Measurements from ENCODE around the gene ZNF554. TPM values are rescaled to one million over a fixed set of nuclear protein-coding genes. Genes with fewer than 3 reads are reported as not detected.

Gene ZNF554
- total and polyA plus RNA-seq, 2 experiments from 2014 or later: 2.0 to 7.5 TPM

DNA sequence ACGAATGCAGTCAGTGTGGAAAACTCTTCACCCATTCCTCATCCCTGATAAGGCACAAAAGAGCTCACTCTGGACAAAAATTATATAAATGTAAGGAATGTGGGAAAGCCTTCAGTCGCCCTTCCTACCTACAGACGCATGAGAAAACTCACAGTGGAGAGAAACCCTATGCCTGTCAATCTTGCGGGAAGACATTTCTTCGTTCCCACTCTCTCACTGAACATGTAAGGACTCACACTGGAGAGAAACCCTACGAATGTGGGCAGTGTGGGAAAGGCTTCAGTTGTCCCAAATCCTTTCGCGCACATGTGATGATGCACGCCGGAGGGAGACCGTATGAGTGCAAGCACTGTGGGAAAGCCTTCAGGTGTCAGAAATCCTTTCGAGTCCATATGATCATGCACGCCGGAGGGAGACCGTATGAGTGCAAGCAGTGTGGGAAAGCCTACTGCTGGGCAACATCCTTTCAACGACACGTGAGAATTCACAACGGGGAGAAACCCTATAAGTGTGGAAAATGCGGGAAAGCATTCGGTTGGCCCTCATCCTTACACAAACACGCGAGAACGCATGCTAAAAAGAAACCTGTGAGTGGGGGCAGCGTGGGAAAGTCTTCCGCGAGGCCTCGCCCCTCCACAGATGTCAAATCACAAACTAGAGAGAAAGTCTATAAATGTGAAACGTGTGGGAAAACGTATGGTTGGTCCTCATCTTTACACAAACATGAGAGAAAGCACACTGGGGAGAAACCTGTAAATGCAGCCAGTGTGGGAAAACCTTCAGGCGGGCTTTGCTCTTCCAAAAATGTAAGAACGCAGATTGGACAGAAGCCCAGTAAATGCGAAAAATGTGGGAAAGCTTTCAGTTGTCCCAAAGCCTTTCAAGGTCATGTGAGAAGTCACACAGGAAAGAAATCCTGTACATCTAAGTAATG is 58.0 kb downstream of the ZNF554 start:
- no peaks in the 10 kb centered on the region for H4K20me1 ChIP-seq (replicated peaks; ENCODE audit: insufficient read depth)

More for the DNA sequence above, 58.0 kb downstream of the ZNF554 start:
- Mint-ChIP-seq H3K4me3 (no peak overlapping the region), H3K27ac (no peak overlapping the region), H3K4me1 (no peaks in the 10 kb centered on the region), H3K27me3 (ENCODE audit: insufficient read depth, low read depth, poor library complexity) (peaks cover 4% of the 10 kb centered on the region), H3K9me3 (peaks cover 81% of the 10 kb centered on the region), H3K36me3 (ENCODE audit: low read depth) (peaks cover 23% of the 10 kb centered on the region; the same call in 2 of the 3 replicates)
- H3K36me3 ChIP-seq (ENCODE audit: insufficient read depth): no peaks in the 10 kb centered on the region
- H3K27me3 ChIP-seq (ENCODE audit: insufficient read depth): no peaks in the 10 kb centered on the region
- no peaks in the 10 kb centered on the region for H3K4me1 ChIP-seq (ENCODE audit: insufficient read depth)
- H3K9me2 ChIP-seq (ENCODE audit: insufficient read depth): no peaks in the 10 kb centered on the region
- H3F3A ChIP-seq (replicated peaks; ENCODE audit: low read depth): no peaks in the 10 kb centered on the region
- H3K4me3 ChIP-seq: no peak overlapping the region
- H3K79me2 ChIP-seq (replicated peaks; ENCODE audit: insufficient read depth): no peaks in the 10 kb centered on the region
- no peak overlapping the region for H2AFZ ChIP-seq
- no peak overlapping the region for H3K4me2 ChIP-seq
- ATAC-seq: no peak
- no peak for DNase-seq (ENCODE audit: low spot score)
- no peak overlapping the region for H3K27ac ChIP-seq (ENCODE audit: low read depth)
- no peak for TF ChIP-seq STAT1 (IDR thresholded peaks at IDR 0.05; ENCODE audit: unreplicated experiment)
- no peak for TF ChIP-seq ETS1 (IDR thresholded peaks at IDR 0.05)
- TF ChIP-seq POLR2AphosphoS5 (IDR thresholded peaks at IDR 0.05; ENCODE audit: low read depth): no peak
- TF ChIP-seq EZH2 (IDR thresholded peaks at IDR 0.05; ENCODE audit: low read depth, unreplicated experiment): no peak
- no peak for TF ChIP-seq EZH2phosphoT487 (IDR thresholded peaks at IDR 0.05; ENCODE audit: unreplicated experiment)
- TF ChIP-seq, protein P1, sequence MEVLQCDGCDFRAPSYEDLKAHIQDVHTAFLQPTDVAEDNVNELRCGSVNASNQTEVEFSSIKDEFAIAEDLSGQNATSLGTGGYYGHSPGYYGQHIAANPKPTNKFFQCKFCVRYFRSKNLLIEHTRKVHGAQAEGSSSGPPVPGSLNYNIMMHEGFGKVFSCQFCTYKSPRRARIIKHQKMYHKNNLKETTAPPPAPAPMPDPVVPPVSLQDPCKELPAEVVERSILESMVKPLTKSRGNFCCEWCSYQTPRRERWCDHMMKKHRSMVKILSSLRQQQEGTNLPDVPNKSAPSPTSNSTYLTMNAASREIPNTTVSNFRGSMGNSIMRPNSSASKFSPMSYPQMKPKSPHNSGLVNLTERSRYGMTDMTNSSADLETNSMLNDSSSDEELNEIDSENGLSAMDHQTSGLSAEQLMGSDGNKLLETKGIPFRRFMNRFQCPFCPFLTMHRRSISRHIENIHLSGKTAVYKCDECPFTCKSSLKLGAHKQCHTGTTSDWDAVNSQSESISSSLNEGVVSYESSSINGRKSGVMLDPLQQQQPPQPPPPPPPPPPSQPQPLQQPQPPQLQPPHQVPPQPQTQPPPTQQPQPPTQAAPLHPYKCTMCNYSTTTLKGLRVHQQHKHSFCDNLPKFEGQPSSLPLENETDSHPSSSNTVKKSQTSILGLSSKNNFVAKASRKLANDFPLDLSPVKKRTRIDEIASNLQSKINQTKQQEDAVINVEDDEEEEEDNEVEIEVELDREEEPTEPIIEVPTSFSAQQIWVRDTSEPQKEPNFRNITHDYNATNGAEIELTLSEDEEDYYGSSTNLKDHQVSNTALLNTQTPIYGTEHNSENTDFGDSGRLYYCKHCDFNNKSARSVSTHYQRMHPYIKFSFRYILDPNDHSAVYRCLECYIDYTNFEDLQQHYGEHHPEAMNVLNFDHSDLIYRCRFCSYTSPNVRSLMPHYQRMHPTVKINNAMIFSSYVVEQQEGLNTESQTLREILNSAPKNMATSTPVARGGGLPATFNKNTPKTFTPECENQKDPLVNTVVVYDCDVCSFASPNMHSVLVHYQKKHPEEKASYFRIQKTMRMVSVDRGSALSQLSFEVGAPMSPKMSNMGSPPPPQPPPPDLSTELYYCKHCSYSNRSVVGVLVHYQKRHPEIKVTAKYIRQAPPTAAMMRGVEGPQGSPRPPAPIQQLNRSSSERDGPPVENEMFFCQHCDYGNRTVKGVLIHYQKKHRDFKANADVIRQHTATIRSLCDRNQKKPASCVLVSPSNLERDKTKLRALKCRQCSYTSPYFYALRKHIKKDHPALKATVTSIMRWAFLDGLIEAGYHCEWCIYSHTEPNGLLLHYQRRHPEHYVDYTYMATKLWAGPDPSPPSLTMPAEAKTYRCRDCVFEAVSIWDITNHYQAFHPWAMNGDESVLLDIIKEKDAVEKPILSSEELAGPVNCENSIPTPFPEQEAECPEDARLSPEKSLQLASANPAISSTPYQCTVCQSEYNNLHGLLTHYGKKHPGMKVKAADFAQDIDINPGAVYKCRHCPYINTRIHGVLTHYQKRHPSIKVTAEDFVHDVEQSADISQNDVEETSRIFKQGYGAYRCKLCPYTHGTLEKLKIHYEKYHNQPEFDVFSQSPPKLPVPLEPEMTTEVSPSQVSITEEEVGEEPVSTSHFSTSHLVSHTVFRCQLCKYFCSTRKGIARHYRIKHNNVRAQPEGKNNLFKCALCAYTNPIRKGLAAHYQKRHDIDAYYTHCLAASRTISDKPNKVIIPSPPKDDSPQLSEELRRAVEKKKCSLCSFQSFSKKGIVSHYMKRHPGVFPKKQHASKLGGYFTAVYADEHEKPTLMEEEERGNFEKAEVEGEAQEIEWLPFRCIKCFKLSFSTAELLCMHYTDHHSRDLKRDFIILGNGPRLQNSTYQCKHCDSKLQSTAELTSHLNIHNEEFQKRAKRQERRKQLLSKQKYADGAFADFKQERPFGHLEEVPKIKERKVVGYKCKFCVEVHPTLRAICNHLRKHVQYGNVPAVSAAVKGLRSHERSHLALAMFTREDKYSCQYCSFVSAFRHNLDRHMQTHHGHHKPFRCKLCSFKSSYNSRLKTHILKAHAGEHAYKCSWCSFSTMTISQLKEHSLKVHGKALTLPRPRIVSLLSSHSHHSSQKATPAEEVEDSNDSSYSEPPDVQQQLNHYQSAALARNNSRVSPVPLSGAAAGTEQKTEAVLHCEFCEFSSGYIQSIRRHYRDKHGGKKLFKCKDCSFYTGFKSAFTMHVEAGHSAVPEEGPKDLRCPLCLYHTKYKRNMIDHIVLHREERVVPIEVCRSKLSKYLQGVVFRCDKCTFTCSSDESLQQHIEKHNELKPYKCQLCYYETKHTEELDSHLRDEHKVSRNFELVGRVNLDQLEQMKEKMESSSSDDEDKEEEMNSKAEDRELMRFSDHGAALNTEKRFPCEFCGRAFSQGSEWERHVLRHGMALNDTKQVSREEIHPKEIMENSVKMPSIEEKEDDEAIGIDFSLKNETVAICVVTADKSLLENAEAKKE (CRISPR knock-in tag; IDR thresholded peaks at IDR 0.05): no peak
- TF ChIP-seq NANOG (IDR thresholded peaks at IDR 0.05; ENCODE audit: borderline replicate concordance): no peak
- TF ChIP-seq CREB1 (CRISPR knock-in tag; IDR thresholded peaks at IDR 0.05; ENCODE audit: low read depth): no peak

All from GM23338 (cell line).